Choroid plexus epithelial cell (primary cell): ENCODE results near the gene LMO2.

Experiments
- DNase-seq: peaks from one replicate; pipeline ENCODE4 v3.0.0-alpha.2; 2010; ENCODE audit warnings: low read depth
- H3K4me3 ChIP-seq: 2 replicates; pipeline ENCODE4 v1.5.1; 2011; ENCODE audit warnings: low read depth, mild to moderate bottlenecking, control low read depth, low read length, moderate library complexity
- CTCF ChIP-seq: conservative IDR thresholded peaks from 2 replicates; pipeline ENCODE4 v1.5.1; 2011; ENCODE audit warnings: low read depth, mild to moderate bottlenecking, control low read depth, inconsistent platforms, low read length, moderate library complexity

LMO2 gene

GRCh38 chr11:33835143-33835878 is 56.6 kb downstream of the LMO2 start:
- peak; percentile 71 for DNase-seq
- TF ChIP-seq CTCF: peak; percentile 41
- no peak overlapping the region for H3K4me3 ChIP-seq

- TF ChIP-seq CTCF: no peak
- no peak overlapping the region for H3K4me3 ChIP-seq
- no peak for DNase-seq
These were observed 59.2 kb downstream of the LMO2 start for GRCh38 chr11:33832676-33833075.

- TF ChIP-seq CTCF: no peak
- H3K4me3 ChIP-seq: no peak overlapping the region
- no peak for DNase-seq
These were observed 60.8 kb downstream of the LMO2 start for GRCh38 chr11:33830903-33831648.

- peak; percentile 92 for TF ChIP-seq CTCF
- peak overlapping the region; percentile 57 for H3K4me3 ChIP-seq
- DNase-seq: peak; percentile 87
These were observed 62.3 kb downstream of the LMO2 start for GRCh38 chr11:33829430-33830141.

- H3K4me3 ChIP-seq: peak overlapping the region; percentile 57
- no peak for TF ChIP-seq CTCF
- DNase-seq: no peak
These were observed 63.1 kb downstream of the LMO2 start for GRCh38 chr11:33828604-33829429.

GRCh38 chr11:33827206-33827605 is 64.7 kb downstream of the LMO2 start:
- TF ChIP-seq CTCF: no peak
- no peak overlapping the region for H3K4me3 ChIP-seq
- DNase-seq: no peak
